ENCODE data around the gene RAPGEF5.

GRCh38 chr7:22325671-22326070, 31.3 kb downstream of the RAPGEF5 start:
- TF ChIP-seq POLR2A (IDR thresholded peaks at IDR 0.05; ENCODE audit: low read length) (no peak), GATA1 (IDR thresholded peaks at IDR 0.05; ENCODE audit: low read depth, low read length) (no peak)

All from erythroblast (primary cell).